Peyer's patch (tissue), 4 donors: ENCODE measurements around the gene ZFP69B. TPM values are rescaled to one million over a fixed set of nuclear protein-coding genes. Genes with fewer than 3 reads are reported as not detected.

Source experiments
- DNase-seq, 3 donors: peaks; one replicate each; pipeline ENCODE4 v3.0.0-alpha.2; 2017 to 2019
- H3K27ac ChIP-seq, 4 donors: fragments of 200-600 bp; sonication (generic); one replicate each; pipeline ENCODE4 v1.5.1; 2016 to 2019
- H3K27me3 ChIP-seq, 2 donors: fragments of 200-600 bp; sonication (generic); one replicate each; pipeline ENCODE4 v1.5.1; 2019
- H3K36me3 ChIP-seq, 3 donors: fragments of 200-600 bp; sonication (generic); one replicate each; pipeline ENCODE4 v1.5.1; 2016 to 2019
- H3K4me1 ChIP-seq, 4 donors: fragments of 200-600 bp; sonication (generic); one replicate each; pipeline ENCODE4 v1.5.1; 2016 to 2019
- H3K4me3 ChIP-seq, 4 donors: fragments of 200-600 bp; sonication (generic); 1 replicate in 3 of 4; 2 replicates in 1 of 4; pipeline ENCODE4 v1.5.1; 2016 to 2019; ENCODE audit warnings: mild to moderate bottlenecking in 1 of 4
- H3K9me3 ChIP-seq, 4 donors: fragments of 200-600 bp; sonication (generic); one replicate each; pipeline ENCODE4 v1.5.1; 2016 to 2019; ENCODE audit warnings: mild to moderate bottlenecking in 1 of 4
- CTCF ChIP-seq, 6 experiments: fragments of 450-650 bp in 4 of 6; fragments of 200-600 bp in 2 of 6; sonication (generic) in 1 of 6; IDR thresholded peaks; one replicate each; pipeline ENCODE4 v1.5.1; 2017 to 2019; ENCODE audit warnings: antibody characterized with exemption in 6 of 6, mild to moderate bottlenecking in 3 of 6, moderate library complexity in 1 of 6
- POLR2A ChIP-seq, 2 donors: fragments of 450-650 bp; IDR thresholded peaks; one replicate each; pipeline ENCODE4 v1.5.1; 2017; ENCODE audit warnings: antibody characterized with exemption in 2 of 2, mild to moderate bottlenecking in 2 of 2, moderate library complexity in 2 of 2
- total RNA-seq, 4 donors: library from RNA; depleted of rRNA; stranded (reverse); fragments of >200 nt; gene quantifications; one replicate each; pipeline ENCODE4 v1.1.0, GENCODE V29; 2016

Gene ZFP69B
- total RNA-seq, 4 donors from 2014 or later: 0.88 to 5.8 (median 2.3) TPM

GRCh38 chr1:40462956-40463590 lies 12.8 kb downstream of the ZFP69B start:
- peaks cover 0 to 94% (median 25%) of the 10 kb centered on the region in 4 donors for H3K9me3 ChIP-seq
- H3K27me3 ChIP-seq: no peaks in the 10 kb centered on the region
- no peaks in the 10 kb centered on the region for H3K4me1 ChIP-seq
- H3K27ac ChIP-seq: no peak overlapping the region
- H3K36me3 ChIP-seq: peaks cover 0 to 15% (median 0%) of the 10 kb centered on the region in 3 donors
- TF ChIP-seq POLR2A (IDR thresholded peaks at IDR 0.05) (no peak), CTCF (IDR thresholded peaks at IDR 0.05) (no peak)
- no peak for DNase-seq
- no peak overlapping the region for H3K4me3 ChIP-seq

- H3K4me1 ChIP-seq: no peaks in the 10 kb centered on the region
- no peak overlapping the region for H3K27ac ChIP-seq
- peaks cover 0 to 56% (median 10%) of the 10 kb centered on the region in 4 donors for H3K9me3 ChIP-seq
- no peak for DNase-seq
- no peaks in the 10 kb centered on the region for H3K27me3 ChIP-seq
- no peak for TF ChIP-seq POLR2A (IDR thresholded peaks at IDR 0.05)
- TF ChIP-seq CTCF (IDR thresholded peaks at IDR 0.05): no peak
- H3K4me3 ChIP-seq: no peak overlapping the region
- H3K36me3 ChIP-seq: no peaks in the 10 kb centered on the region
These were observed 19.1 kb downstream of the ZFP69B start for GRCh38 chr1:40469327-40469726.

- TF ChIP-seq POLR2A (IDR thresholded peaks at IDR 0.05) (no peak), CTCF (IDR thresholded peaks at IDR 0.05) (no peak)
- Histone ChIP-seq H3K4me3 (no peak overlapping the region), H3K36me3 (no peaks in the 10 kb centered on the region), H3K4me1 (peaks cover 0 to 5% (median 0%) of the 10 kb centered on the region in 4 donors), H3K9me3 (peaks cover 0 to 16% (median 5%) of the 10 kb centered on the region in 4 donors), H3K27ac (no peak overlapping the region), H3K27me3 (no peaks in the 10 kb centered on the region)
- DNase-seq: no peak
These were observed 25.0 kb downstream of the ZFP69B start for GRCh38 chr1:40475268-40475667.

- peaks cover 0 to 5% (median 0%) of the 10 kb centered on the region in 3 donors for H3K36me3 ChIP-seq
- peaks cover 0 to 12% (median 5%) of the 10 kb centered on the region in 4 donors for H3K9me3 ChIP-seq
- H3K4me3 ChIP-seq: peak within 1 kb of the TSS; percentile 57 to 96 (median 78)
- H3K27me3 ChIP-seq: no peaks in the 10 kb centered on the region
- TF ChIP-seq POLR2A (IDR thresholded peaks at IDR 0.05) (peak; percentile 22 to 47), CTCF (IDR thresholded peaks at IDR 0.05) (no peak)
- peaks cover 0 to 5% (median 0%) of the 10 kb centered on the region in 4 donors for H3K4me1 ChIP-seq
- peak; percentile 73 to 85 (median 79) for DNase-seq
- H3K27ac ChIP-seq: peak within 1 kb of the TSS; percentile 11 to 79 (median 54)
These were observed 26.8 kb downstream of the ZFP69B start, which contains the start of gene ZFP69 for GRCh38 chr1:40476924-40477677. Gene ZFP69 (plus strand): TSS chr1:40477290. CDS start chr1:40479362, 2,072 bp downstream.

- peak; percentile 19 to 49 (median 47) for DNase-seq
- Histone ChIP-seq H3K4me1 (peaks cover 0 to 5% (median 0%) of the 10 kb centered on the region in 4 donors), H3K36me3 (peaks cover 0 to 10% (median 0%) of the 10 kb centered on the region in 3 donors), H3K27me3 (no peaks in the 10 kb centered on the region), H3K4me3 (peak overlapping the region; percentile 57 to 96 (median 78)), H3K9me3 (peaks cover 0 to 12% (median 5%) of the 10 kb centered on the region in 4 donors), H3K27ac (peak overlapping the region; percentile 11 to 79 (median 54))
- TF ChIP-seq CTCF (IDR thresholded peaks at IDR 0.05) (no peak), POLR2A (IDR thresholded peaks at IDR 0.05) (no peak)
These were observed 27.4 kb downstream of the ZFP69B start for GRCh38 chr1:40477678-40478053.
